ES-I3 (cell line): Measurements from ENCODE around the gene RNF39.

ENCODE experiments used
- H3K36me3 ChIP-seq: 2 replicates; pipeline ENCODE4 v1.6.1; 2013; ENCODE audit warnings: mild to moderate bottlenecking, low read length, control low read depth, moderate library complexity; ENCODE audit not compliant: insufficient read depth
- H3K4me1 ChIP-seq: 2 replicates; pipeline ENCODE4 v1.6.1; 2013; ENCODE audit warnings: mild to moderate bottlenecking, control low read depth, low read length; ENCODE audit not compliant: insufficient read depth
- H3K9ac ChIP-seq: 2 replicates; pipeline ENCODE4 v1.6.1; 2013; ENCODE audit warnings: low read depth, mild to moderate bottlenecking, low read length, moderate library complexity
- H3K9me3 ChIP-seq: 2 replicates; pipeline ENCODE4 v1.6.1; 2013; ENCODE audit warnings: mild to moderate bottlenecking, low read length, moderate library complexity; ENCODE audit not compliant: control insufficient read depth, insufficient read depth

RNF39 gene

DNA sequence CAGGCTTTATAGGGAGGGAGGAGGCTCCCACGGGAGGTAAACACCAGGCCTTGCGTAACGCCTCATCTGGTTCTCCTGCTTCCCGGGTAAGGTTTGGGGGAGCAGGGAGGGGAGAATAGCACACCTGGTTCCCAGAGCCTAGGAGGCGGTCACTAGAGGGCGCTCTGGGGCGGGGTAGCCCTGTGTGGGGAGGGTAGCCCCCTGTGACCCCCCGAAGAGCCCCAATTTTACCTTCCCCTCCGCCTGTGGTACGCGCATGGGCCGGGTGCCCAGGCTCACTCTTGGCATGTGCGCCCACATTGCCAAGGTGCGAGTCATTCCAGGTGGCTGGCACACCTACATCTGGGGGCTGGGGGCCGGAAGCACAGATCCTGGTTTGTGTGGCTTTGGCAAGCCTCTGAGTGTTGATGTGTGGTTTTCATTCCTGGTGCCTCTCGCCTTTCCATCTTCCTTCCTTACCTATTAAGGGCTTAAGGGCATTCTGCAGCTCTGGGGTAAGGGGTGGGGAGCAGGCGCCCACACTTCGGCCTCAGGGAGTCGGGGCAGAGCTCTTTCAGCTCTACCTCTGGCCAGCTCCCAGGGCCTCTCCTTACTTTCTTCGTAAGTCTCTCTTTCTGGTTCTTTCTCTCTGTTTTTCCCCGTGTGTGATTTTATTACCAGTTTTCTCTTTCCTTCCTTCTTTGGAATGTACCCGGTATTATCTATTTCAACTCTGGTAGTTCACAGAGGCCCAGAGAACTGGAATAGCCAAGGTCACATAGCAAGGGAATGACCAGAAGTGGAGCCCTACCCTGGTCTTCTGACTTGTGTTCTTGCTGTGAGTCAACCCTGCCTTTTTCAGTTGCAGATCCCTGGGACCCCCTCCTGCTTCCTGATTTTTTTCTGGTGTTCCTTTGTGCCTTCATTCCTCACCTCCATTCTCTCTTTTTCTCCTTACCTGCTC lies 492 bp upstream of the RNF39 start:
- Histone ChIP-seq H3K9ac (peak overlapping the region; percentile 61), H3K4me1 (peaks cover 14% of the 10 kb centered on the region)

DNA sequence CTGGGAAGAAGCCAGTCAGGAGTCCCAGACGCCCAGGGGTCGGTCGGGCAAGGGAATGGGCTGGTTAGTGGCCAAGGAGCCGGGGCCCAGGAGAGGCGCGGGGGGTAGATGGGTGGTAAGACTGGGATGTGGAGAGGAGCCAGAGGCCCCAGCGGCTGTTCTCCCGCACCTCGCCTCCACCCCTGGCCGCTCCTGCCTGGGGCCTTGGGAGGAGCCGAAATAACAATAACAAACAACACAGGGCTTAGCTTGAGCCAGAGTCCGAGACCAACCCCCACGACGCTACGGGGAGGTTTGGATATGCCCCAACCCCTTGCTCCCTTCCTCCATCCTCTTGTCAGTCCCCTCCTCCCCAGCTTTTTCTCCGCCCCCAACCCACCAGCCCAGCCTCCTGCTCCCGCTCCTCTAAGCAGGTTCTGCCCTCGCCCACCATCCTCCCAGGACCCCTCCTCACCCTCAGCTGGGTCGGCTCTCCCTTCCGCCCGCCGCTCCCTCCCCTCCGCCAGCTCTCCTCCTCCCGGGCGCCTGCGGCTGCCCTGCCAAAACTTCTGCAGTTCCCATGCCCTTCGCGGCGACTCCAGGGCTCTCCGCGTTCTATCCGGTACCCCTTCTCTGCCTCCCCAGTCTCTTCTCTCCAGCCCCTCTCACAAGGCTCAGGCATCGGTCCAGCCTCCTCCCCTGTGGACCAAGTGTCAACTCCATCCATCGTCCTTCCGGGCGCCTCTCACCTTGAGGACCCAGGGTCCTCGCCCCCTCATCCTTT lies 1.1 kb downstream of the RNF39 start:
- Histone ChIP-seq H3K36me3 (no peaks in the 10 kb centered on the region), H3K9me3 (no peaks in the 10 kb centered on the region), H3K4me1 (peaks cover 14% of the 10 kb centered on the region), H3K9ac (peak overlapping the region; percentile 61; the same call in 1 of the 2 replicates)

More for the DNA sequence above, 492 bp upstream of the RNF39 start:
- H3K36me3 ChIP-seq: no peaks in the 10 kb centered on the region
- H3K9me3 ChIP-seq: no peaks in the 10 kb centered on the region

DNA sequence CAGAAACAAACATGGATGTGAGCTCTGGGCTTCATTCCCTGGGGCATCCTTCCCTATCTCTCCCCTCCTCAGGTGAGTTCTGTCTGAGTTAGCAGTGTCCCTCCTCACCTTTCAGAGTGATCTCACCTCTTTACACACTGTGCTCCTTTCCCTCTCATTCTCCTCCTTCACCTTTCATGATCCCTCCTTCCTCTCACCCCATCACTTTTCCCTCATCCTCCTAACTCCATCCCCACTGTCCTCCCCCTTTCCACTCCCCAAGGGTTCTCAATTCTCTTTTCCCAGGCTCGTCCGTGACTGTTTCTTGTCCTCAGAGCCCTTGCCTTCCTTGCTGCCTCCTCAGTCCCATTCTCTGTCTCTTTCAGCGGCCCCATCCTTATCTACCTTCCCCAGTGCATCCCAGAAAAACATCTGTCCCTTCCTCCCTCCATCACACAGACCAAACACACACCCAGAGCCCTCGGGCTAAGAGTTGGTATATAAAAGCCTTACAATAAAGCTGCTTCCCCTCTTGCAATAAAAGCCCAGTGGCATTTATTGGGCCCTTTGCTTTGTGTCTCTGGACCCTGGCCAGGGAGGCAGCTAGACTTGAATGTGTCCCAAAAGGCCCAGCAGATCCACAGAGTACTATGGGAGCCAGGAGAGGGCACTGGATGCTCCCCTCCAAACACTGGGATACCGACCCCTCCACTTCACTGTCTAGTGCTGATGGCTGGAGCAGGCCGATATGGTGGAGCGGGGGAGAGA lies 1.9 kb downstream of the RNF39 start:
- Histone ChIP-seq H3K9ac (peak overlapping the region; percentile 61), H3K9me3 (no peaks in the 10 kb centered on the region), H3K36me3 (no peaks in the 10 kb centered on the region), H3K4me1 (peaks cover 14% of the 10 kb centered on the region)

DNA sequence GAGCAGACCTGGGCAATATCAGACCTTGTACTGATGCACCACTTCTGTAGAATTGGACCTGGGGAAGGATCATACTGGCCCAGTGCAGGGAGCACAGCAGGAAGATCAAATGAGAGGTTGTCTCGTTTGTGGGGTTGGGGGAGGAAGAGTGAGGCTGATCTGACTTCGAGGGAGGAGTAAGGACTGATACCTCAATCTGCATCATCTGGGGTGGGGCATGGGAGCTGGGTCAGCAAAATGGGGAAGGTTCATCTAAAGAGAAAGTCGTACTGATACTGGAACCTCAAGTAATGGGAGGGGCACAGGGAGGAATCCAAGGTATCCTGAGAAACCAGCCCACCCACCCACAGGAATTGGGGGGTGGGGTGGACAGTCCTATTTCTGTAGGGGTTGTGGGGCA lies 3.7 kb downstream of the RNF39 start:
- peaks cover 14% of the 10 kb centered on the region for H3K4me1 ChIP-seq
- H3K36me3 ChIP-seq: no peaks in the 10 kb centered on the region
- peak overlapping the region; percentile 41; the same call in 1 of the 2 replicates for H3K9ac ChIP-seq
- H3K9me3 ChIP-seq: no peaks in the 10 kb centered on the region

DNA sequence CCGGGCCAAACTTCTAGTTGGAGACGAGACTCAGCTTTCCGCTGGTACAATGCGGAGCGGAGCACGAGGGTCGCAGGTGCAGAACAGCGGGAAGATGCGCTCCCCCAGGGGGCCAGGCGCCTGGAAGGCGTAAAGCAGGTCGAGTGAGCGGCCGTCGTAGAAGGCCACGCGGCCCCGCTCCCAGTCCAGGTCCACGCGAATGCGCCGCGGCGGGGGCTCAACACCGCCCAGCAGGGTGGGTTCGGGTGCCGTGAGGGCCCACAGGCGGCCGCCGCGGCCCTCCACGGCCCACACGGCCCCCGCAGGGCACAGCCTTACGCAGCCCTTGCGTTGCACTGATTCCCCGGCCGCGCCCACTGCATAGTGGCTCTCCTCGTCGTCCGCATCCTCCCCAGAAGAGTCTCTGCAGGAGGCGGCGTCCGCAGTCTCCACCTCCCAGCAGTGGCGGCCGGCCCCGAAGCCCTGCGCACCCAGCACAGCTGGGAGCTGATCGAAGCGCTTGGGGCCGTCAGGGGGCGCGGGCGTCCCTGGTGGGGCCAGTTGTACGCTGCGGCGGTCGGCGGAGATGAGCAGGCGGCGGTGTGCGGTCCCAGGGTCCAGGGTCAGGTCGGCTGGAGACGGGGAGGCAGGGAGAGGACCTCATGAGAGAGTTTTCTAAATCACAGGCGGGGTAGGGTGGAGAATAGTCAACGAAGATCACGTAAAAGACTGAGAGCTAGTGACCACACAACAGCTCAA lies 4.3 kb downstream of the RNF39 start:
- Histone ChIP-seq H3K9ac (peak overlapping the region; percentile 41; the same call in 1 of the 2 replicates), H3K4me1 (peaks cover 9% of the 10 kb centered on the region), H3K36me3 (no peaks in the 10 kb centered on the region), H3K9me3 (no peaks in the 10 kb centered on the region)

DNA sequence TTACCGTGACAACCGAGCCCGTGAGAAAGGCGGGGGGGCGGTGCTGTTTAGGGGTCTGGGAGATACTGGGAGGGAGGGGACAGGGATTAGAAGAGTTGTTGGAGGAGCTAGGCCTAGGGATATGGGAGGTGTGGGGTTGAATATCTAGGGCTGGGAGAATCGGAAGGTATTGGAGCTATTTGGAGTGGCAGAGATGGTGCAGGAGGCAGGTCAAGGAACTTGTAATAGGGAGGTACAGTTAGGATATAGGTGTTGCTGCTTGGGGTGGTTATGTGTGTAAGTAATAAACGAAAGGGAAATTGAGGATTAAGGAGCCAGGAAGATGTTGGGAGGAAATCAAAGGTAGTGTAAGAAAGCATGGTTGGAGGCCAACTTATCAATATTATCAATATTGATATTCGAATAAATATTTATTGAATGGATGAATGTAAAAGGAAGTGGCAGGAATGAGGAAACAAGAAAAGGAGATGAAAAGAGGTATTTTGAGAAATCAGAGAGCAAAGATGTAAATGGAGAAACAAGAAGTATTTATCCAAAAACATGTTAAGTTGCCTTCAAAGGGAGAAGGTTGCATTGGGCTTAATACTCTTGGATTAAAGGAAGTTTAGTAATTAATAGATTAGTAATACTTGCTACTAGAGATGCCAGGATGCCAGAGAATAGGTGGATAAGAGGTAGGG lies 8.0 kb downstream of the RNF39 start:
- Histone ChIP-seq H3K9me3 (no peaks in the 10 kb centered on the region), H3K36me3 (no peaks in the 10 kb centered on the region; the same call in 1 of the 2 replicates), H3K9ac (peak overlapping the region; percentile 67; the same call in 1 of the 2 replicates), H3K4me1 (no peaks in the 10 kb centered on the region; the same call in 1 of the 2 replicates)

DNA sequence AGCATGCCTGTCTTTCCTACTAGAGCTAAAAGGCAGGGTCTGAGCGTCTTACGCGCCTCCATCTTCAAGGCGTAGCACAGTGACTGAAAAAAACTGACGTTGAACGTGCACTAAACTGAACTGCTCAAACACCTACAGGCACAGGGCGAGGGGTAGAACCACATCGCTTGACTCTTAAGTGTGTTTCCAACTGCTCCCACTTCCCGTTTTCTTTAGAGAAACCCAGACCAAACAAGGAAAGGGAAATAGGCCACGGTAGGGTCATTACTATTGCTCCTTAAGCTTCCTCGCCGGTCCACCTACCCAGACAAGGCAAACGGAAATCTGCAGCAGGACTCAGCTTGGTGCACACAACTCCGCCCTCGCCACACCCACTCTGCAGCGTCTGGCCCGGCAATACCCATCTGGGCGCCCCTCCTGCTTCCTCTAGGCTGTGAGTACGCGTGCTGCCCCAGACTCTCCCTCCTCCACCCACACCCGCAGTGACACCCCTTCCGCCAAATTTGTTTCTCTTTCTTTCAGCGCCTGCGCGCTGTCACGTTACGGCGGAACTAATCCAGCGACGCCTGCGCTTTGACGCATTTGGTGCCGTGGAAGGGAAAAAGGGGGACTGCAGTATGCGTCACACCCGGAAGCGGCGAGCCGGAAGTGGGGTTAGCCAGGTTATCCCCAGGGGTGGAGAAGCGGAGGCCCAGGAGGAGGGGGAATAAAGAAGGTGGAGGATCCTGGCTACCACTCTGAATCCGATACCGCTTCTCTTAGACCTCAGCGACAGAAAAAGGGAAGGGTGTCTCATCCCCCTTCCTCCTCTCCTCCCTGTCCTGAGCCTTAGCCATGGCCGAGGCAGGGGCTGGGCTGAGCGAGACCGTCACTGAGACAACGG lies 8.8 kb downstream of the RNF39 start, which contains the start of gene PPP1R11:
Gene PPP1R11 (plus strand): TSS at position 622 of the 883 bp plus-strand sequence. CDS start 213 bp downstream, at position 835.
- Histone ChIP-seq H3K36me3 (no peaks in the 10 kb centered on the region; the same call in 1 of the 2 replicates), H3K4me1 (no peaks in the 10 kb centered on the region; the same call in 1 of the 2 replicates), H3K9ac (peak within 1 kb of the TSS; percentile 67), H3K9me3 (no peaks in the 10 kb centered on the region)

DNA sequence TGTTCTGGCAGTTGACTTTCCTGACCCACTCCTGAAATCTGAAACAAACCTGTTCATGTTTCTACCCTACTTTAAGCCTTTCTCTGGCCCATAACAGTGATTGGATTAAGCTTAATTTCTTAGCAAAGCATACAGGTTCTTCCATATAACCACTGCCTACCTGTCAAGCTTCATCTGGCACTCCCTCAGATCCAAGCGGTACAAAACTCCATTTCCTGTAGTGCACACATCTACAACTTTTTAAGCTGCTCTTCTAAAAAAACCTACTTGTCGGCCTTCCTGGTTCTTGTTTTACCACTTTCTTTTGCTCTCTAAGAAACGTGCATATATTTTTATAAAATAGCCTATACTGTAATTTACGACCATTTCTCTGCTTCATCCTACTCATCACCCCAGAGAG lies 9.5 kb downstream of the RNF39 start:
- no peaks in the 10 kb centered on the region; the same call in 1 of the 2 replicates for H3K36me3 ChIP-seq
- H3K4me1 ChIP-seq: no peaks in the 10 kb centered on the region; the same call in 1 of the 2 replicates
- H3K9me3 ChIP-seq: no peaks in the 10 kb centered on the region
- H3K9ac ChIP-seq: peak overlapping the region; percentile 67

DNA sequence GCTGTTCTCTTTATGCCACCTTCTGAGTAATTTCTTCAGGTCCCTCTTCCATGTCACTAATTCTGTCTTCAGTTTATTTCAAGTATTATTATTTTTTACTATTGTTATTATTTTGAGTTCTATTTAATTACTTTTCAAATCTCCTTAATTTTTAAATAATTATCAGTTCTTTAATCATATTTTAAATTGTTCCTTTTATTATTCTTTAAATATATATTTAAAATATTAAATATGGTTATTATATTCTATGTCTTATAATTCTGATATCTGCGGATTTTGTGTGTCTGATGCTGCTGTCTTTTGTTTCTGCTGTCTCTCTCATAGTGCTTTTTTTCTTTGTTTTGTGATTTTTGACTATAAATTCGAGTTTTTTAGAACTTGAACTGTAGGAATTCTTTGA lies 12.3 kb downstream of the RNF39 start:
- no peak overlapping the region for H3K9ac ChIP-seq

DNA sequence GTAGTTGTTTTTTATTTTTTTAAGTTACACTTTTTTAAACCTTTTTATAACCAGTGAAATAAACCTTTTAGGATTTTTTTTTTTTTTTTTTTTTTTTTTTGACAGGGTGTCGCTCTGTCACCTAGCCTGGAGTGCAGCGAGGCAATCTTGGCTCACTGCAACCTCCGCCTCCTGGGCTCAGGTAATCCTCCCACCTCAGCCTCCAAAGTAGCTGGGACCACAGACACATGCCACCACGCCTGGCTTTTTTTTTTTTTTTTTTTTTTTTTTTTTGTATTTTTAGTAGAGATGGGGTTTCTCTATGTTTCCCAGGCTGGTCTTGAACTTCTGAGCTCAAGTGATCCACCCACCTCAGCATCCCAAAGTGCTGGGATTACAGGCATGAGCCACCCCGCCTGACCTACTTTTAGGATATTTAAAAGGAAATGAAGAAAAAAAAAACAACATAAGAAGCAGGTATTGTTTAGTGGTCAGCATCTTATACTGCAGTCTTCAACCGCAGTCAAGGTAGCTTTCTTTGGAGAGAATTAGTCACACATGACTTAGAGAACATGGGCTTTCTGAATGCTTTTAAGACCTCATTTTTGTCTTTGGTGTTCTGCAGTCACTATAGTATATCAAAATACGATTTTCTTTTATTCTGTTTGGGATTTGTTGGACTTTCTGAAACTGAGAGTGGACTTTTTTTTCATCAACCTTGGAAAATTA lies 12.9 kb downstream of the RNF39 start:
- Histone ChIP-seq H3K9ac (peak overlapping the region; percentile 88; the same call in 1 of the 2 replicates), H3K9me3 (no peaks in the 10 kb centered on the region), H3K36me3 (no peaks in the 10 kb centered on the region; the same call in 1 of the 2 replicates), H3K4me1 (peaks cover 4% of the 10 kb centered on the region)

More for the DNA sequence above, 12.3 kb downstream of the RNF39 start:
- no peaks in the 10 kb centered on the region for H3K9me3 ChIP-seq
- peaks cover 4% of the 10 kb centered on the region for H3K4me1 ChIP-seq
- no peaks in the 10 kb centered on the region; the same call in 1 of the 2 replicates for H3K36me3 ChIP-seq

DNA sequence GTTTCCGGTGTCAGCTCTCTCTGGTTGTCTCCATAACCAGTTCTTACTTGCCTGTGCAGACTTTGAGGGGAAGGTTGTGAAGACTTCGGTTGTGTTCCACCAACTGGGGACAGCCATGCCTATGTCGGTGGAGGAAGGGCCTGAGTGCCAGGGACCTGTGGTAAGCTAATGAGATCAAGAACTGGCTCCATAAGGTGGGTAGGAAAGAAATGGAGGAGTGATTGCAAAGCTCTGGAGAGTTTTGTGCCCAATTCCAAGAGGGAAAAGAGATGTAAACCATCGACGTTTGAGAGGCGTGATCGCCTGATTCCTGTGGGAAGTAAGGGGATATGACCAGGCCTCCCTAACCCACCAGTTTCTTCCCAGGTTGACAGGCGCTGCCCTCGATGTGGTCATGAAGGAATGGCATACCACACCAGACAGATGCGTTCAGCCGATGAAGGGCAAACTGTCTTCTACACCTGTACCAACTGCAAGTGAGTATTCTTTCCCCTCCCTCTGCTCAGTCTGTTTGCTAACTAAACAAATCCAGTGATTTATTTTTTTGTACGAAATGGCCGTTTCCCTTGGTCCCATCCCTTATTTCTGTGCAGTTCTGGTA lies 13.6 kb downstream of the RNF39 start:
- no peaks in the 10 kb centered on the region; the same call in 1 of the 2 replicates for H3K36me3 ChIP-seq
- peak overlapping the region; percentile 88 for H3K9ac ChIP-seq
- no peaks in the 10 kb centered on the region for H3K9me3 ChIP-seq
- peaks cover 4% of the 10 kb centered on the region for H3K4me1 ChIP-seq
